HG03378 (cell line): Measurements from ENCODE around the gene FCER1G.
"Not testable (repeated sequence)": the region's sequence is repeated elsewhere in the genome, so short reads cannot be mapped to it uniquely, and the experiment has no call there.

Experiments
- ATAC-seq: cut with Tn5 transposase; IDR thresholded peaks from one replicate; pipeline ENCODE4 v1.9.1; 2021; ENCODE audit warnings: mild to moderate bottlenecking, moderate library complexity; ENCODE audit not compliant: unreplicated experiment

Gene FCER1G

DNA sequence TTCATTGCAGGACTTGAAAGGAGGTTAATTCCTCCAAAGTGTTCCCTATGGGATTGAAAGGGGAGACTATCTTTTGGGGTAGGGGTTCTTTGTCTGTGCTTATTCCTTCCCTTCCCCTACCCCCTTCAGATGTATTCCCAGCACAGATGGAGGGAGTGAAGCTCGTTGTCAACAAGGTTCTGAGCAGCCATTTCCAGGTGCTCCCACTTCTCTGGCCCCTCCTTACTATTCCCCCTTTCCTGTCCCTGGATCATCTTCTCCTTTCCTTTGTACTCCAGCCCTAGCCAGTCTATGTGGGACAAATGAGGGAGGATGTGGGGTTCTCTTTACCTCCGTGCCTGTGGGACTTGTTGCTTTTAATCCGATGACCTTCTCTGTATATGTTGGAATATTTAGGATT, 11.7 kb downstream of the FCER1G start:
- no peak for ATAC-seq

DNA sequence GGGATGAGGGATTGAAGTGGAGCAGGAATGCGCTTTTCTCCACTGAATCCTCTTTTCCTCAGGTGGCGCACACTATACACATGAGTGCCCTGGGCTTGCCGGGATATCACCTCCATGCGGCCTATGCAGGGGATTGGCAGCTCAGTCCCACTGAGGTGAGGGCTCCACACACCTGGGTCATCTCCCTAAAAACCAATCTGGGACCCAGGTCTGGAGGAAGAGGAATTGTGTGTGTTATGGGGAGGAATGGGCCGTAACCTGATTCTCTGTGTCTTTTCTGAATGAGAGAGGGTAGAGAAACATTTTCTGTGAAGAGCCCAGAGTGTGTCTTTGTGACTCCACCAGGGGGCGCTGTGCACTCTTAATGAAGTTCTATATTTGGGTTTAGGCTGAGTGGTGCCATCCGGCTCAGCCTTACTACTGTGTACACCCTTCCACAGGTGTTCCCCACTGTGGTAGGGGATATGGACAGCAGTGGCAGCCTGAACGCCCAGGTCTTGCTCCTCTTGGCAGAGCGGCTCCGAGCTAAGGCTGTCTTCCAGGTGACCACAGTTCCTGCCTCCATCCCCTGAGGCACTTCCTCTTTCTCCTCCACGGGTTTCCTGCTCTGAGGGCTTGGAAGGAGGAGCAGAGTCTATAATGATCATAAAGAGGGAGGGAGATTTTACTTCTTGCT, 12.2 kb downstream of the FCER1G start:
- peak; percentile 39 for ATAC-seq

DNA sequence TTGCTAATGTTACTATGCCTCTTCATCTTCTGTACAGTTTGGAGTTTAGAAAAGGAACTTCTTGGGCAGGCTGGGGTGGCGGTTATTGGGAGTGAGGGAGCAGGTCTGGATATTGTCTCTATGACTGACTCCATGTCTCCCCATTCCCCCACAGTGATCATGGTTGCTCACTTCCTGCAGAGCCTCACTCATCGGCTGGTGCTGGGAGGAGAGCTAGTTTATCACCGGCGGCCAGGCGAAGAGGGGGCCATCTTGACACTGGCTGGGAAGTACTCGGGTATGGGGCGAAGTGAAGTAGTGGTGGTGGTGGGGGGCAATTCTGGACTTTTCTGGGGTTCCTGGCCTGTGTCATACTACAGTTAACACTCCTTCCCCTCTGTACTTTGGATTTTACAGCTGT, 12.9 kb downstream of the FCER1G start:
- no peak for ATAC-seq

DNA sequence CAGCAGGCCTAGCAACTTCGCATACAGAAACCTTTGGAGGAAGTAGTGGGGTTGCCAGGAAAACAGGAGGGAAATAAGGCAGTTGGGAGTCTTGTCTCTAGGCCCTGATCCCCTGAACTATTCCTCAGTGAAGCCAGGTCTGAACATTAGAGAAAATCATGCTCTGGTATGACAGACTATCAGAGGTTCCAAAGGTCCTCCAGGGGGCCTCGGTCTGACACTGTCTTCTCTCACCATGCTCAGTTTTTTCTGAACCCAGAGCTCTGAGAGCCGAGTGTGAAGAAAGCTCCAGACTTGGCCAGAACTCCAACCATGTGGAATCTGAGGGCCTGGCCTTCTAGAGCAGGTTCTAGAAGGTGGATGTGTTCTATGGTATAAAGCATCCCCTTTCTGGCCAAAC, 14.8 kb downstream of the FCER1G start:
- no peak for ATAC-seq

DNA sequence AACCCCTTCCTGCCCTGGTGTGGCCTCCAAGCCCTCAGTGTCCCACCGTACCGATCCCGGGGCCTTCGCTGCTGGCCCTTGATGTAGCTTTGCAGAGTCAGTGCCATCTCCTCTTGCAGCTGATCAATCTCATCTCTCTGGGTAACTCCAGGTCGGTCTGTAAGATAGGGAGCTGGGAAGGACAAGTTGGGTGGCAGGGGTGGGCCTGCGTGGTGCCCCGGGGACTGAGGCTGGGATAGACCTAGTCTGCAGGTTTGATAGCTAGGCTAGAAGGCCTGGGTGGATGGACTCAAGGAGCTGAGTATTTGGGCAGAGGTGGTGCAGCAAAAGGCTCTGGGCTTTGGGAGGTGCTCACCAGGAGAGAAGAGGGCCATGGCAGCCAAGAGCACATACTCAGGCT, 15.7 kb downstream of the FCER1G start:
- no peak for ATAC-seq

DNA sequence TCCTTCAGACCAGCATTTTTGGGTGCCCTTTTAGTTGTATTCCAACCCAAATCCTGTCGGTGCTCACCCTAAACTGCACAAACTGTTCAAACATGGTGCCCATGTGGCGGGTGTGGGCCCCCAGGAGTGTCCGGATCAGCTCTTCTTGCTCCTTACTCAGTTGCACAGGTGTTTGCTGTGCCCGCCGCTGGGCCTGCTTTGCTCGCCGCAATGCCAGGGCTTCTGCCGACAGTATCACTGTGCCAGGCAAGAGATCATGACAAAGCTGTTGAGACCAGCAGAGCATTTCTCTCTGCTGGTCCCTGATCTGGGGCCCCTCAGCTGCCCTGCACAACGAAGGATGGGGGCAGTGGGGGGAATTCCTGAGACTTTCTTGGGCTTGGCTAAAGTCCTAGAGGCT, 18.0 kb downstream of the FCER1G start:
- ATAC-seq: no peak

DNA sequence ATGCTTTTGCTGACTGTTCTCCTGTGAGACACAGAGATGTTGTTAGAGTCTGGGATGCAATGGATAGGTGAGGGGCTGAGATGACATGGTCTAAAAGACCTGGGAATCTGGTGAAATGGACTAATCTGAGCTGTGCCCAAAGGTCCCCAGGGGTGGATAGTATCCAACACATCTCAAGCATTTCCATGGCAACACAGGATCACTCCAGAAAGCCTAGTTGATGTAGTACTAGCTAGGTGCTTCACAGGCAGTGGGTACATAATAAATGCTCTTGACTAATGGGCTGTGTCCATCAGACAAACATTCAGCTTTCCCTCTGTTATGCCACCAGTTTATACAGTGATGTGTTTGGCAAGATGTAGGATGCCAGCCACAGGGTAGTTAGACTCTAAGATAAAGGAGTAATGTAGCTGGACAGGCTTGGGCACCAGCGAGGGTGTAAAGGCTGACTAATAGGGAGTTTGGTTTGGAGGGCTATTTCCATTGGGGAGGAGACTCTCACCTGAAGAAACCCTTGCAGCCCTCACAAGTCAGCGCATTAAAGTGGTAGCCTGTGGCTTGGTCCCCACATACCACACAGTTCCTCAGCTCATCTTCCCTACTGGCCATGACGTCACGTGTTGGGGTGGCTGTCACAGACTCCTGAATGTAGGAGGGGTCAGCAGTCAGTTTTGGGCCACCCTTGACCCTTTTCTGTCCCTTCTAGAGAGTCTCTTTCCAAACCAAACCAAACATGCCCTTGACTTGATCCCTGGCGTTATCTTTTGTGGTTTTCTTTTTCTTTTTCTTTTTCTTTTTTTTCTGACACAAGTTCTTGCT, 21.1 kb downstream of the FCER1G start:
- ATAC-seq: no peak

DNA sequence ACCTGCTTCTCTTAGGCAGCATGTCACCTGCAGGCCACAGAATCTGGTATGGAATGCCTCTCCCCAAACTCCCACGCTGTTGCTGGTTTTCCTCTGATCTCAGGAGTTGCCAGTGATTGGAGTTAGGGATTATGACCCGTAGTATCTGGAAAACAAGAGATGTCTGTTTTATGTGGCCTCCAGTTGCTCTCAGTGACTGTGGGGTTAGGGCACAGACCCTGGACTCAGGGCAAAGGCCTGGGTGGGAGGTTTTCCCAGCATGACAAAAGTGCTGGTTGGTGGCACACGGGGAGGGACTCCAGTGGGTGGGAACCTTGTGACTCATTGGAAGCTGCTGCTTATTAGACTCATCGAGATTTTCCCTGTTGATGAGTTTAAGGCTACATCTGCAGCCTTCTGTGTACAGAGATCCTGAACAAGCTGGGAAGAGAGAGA, 23.0 kb downstream of the FCER1G start, which contains the start of gene NR1I3:
Gene NR1I3 (minus strand): TSS at position 165 of the 435 bp plus-strand sequence. CDS start 1,638 bp downstream, outside the sequence.
- no peak for ATAC-seq

DNA sequence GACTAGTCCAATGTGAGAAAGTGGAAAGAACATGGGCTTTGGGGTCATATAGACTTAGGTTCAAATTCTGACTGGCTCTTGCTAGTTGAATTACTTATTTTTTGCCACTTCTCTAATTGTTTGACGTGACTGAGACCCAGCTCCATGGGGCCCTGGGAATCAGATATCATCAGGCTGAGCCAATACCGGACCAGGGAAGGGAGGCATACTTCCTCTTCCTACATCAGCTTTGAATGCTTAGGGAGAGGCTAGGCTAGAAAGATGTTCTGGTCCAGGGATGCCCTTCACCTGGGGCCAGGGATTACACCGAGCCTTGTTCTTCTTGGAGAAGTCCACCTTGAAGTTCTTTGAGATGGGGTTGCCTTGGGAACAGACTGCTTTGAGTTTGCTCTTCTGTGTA, 26.6 kb downstream of the FCER1G start:
- no peak for ATAC-seq

DNA sequence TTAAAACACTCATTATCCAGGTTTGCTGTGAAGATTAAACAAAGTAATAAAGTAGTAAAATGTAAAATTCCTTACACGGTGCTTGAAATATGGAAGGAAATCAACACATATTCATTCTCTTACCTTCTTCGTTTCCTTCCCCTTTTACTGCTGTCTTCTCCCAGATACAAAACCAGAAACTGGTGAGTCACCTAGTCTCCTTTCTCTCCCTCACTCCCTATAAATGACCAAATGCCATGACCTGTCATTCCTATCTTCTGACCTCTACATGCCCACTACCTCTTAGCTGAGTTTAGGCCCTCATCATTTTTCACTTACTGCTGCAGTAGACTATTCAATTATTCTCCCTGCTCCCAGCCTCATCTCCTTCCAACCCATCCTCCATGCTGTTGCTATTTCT, 27.2 kb downstream of the FCER1G start:
- no peak for ATAC-seq

DNA sequence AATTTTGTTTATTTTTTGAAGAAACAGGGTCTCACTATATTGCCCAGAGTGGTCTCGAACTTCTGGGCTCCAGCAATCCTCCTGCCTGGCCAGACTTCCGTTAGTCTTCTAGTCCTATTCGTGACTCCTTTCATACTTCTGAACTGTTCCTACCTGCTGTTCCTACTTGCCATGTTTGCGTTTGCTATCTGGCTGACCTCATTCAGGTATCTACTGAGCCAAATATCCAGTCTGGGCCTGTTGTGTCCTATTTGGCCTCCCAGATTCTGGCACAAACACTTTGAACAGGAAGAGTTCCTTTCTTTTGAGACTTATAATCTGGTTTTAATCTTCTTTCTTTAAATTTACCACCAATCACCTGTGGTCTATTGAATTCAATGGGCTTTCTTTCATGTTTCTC, 29.8 kb downstream of the FCER1G start:
- no peak for ATAC-seq

DNA sequence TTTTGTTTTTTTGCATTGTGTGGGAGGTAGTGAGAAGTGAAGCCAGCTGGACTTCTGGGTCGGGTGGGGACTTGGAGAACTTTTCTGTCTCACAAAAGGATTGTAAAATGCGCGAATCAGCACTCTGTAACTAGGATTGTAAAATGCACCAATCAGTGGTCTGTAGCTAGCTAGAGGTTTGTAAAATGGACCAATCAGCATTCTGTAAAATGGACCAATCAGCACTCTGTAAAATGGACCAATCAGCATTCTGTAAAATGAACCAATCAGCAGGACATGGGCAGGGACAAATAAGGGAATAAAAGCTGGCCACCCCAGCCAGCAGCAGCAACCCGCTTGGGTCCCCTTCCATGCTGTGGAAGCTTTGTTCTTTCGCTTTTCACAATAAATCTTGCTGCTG, 35.0 kb downstream of the FCER1G start:
- ATAC-seq: not testable (repeated sequence)

DNA sequence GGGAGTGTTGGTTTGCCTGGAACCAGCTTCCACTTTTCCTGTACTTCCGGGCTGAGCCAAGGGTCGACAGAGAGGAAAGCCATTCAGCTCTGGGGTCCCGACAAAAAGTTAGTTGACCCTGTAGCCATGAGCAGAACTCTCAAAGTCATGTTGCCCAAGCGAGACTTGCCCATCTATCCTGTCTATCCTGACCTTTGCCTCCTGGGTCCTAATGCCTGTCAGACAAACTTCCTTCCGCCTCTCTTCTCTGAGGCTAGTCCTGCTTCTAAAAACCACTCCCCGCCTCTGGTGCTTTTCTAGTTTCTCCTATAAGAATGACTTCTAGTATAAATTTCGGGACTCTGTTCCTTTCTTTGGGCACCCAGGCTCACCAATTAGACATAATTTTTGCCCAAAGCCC, 35.7 kb downstream of the FCER1G start:
- ATAC-seq: no peak

DNA sequence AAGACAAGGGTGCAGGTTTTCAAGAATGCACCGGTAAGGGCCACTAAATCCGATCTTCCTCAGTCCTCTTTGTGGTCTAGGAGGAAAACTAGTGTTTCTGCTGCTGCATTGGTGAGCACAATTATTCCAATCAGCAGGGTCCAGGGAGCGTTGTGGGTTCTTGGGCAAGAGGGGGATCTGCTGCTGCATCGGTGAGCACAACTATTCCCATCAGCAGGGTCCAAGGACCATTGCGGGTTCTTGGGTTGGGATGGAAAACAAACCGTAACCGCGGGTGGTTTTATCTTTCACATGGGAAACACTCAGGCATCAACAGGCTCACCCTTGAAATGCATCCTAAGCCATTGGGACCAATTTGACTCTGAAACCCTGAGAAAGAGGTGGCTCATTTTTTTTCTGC, 36.5 kb downstream of the FCER1G start:
- ATAC-seq: no peak

DNA sequence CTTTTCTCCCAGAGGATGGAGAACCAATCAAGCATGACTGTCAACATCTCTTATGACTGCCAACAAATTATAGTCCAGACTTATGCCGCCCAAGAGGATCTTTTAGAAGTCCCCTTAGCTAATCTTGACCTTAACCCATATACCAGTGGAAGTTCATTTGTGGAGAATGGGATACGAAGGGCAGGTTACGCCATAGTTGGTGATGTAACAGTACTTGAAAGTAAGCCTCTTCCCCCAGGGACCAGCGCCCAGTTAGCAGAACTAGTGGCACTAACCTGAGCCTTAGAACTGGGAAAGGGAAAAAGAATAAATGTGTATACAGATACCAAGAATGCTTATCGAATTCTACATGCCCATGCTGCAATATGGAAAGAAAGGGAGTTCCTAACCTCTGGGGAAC, 40.2 kb downstream of the FCER1G start:
- not testable (repeated sequence) for ATAC-seq

DNA sequence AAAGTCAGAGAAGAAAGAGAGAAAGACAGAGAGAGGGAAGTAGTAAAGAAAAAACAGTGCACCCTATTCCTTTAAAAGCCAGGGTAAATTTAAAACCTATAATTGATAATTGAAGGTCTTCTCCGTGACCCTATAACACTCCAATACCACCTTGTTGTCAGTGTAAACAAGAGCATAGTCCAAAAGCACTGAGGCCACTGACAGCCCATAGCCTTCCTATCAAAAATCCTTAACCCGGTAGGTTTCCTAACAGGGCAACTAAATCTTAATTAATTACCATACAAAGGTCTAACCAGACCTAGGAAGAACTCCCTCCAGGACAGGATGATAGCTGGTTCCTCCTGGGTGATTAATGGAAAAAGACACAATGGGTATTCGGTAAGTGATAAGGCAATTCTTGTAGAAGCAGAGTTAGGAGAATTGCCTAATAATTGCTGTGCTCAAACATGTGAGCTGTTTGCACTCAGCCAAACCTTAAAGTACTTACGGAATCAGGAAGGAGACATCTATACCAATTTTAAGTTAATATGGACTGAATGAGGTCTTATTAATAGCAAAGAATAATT, 40.9 kb downstream of the FCER1G start:
- ATAC-seq: not testable (repeated sequence)

DNA sequence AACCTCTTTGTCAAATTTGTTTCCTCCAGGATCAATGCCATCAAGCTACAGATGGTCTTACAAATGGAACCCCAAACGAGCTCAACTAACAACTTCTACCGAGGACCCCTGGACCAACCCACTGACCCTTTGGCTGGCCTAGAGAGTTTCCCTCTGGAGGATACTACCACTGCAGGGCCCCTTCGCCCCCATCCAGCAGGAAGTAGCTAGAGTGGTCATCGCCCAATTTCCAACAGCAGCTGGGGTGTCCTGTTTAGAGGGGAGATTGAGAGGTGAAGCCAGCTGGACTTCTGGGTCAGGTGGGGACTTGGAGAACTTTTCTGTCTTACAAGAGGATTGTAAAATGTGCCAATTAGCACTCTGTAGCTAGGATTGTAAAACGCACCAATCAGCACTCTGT, 42.0 kb downstream of the FCER1G start:
- not testable (repeated sequence) for ATAC-seq

DNA sequence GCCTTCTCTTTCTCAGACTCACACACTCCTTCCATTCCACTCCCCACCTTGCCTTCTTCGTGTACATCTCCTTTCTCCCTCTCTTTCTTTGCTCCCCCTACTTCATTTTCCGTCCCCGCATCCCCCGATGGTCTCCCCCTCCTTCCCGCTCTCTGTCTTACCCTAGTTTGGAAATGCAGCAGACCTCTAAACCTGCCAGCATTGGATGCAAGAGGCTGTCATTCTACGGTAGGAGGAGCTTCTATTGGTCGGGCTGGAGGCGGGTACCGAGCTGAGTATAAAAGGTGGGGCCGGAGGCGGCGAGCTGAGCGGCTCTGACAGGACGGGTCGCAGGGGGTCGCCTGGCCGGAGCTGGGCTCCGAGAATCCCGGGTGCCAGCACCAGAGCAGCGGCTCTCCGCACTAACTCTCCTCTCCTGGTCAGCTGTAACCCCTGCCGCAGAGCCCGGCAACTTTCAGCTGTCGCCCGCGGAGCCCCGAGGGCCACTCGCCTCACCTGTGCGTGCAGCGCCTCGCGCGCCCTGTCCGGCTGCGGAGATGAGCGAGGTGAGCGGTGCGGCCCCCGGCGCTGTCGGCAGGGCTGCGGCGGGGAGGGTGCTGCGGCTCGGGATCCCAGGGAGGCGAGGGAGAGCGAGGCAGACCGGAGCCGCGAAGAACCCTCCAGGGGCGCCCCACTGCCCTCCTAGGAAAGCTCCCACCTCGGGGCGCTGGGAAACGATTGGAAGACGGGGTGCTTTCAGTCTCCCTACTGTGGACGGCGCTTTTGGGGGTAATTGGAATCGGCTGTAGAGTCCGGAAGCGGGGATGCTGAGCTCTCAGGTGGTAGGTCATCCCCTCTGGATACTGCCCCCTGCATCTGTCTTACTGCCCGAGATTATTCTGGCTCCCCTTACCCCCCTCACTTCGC, 43.6 kb downstream of the FCER1G start, which contains the start of gene PCP4L1:
Gene PCP4L1 (plus strand): TSS at position 307 of the 906 bp plus-strand sequence. CDS start 230 bp downstream, at position 537.
- no peak for ATAC-seq

DNA sequence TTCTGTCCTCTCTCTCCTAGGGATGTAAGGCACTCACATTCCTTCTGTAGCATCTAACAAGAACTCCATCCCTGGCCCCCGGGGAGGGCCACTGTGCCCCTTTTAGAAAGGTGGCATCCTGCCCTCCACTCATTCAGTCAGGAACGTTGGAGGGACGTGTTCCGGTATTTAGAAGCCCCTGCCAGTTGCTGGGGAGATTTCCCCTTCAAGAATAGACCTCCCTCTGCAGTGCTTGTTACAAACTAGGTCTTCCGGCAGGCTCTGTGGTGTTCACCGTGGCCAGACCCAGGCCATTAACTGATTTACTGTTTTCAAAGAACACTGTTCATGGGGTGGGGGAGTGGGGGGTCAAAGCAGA, 44.2 kb downstream of the FCER1G start:
- no peak for ATAC-seq

DNA sequence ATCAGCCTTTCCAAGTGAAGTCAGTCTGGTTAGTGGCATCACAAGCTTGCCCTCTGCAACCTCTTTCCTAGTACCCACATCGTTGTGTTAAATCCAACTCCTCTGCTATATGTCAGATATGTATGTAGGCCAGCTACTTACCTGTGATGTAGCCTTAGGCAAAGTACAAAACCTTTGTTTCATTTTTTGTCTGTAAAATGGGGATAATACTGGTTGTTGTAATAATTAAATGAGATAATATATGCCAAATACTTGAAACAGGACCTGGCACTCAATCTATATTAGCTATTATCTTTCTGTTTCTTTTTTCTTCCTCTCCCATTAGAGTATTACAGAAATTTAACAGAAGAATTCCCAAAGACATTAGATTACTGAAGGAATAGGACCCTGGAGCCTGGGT, 44.7 kb downstream of the FCER1G start:
- no peak for ATAC-seq
